NCI-H524 (cell line): Measurements from ENCODE around the gene NDUFA11.

Source experiments
- DNase-seq, 2 experiments: peaks; one replicate each; lab custom pipeline; 2025; lab: John Stamatoyannopoulos, UW

NDUFA11 gene

DNA sequence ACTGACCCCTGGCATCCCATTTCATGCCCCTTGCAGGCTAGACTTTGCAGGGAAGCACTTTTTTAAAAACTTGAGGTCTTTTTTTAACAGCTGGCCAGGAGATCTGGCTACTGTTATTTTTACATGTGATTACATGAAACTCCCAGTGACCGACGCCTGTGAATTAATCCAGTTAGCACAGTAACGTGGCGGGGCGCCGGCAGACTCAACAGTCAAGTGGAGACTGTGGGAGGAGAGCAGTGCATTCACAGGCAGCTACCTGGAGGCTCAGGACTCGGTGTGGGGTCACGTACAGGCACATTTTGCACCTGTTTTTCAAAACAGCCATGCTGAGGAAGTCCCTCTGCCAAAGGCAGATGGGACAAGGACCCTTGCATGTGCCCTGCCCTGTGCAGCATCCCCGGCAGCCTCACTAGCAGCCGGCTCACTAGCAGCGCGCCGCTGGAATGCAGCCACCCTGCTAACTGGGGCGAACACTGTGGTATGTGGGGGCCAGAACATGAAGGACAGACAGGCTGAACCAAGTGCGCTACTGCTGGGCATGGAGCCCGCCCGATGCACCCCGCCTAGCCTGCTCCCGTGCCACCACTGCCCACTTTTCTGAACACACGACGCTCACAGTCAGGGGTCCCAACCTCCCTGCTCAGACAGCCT, 29.1 kb upstream of the NDUFA11 start:
- DNase-seq: no peak

DNA sequence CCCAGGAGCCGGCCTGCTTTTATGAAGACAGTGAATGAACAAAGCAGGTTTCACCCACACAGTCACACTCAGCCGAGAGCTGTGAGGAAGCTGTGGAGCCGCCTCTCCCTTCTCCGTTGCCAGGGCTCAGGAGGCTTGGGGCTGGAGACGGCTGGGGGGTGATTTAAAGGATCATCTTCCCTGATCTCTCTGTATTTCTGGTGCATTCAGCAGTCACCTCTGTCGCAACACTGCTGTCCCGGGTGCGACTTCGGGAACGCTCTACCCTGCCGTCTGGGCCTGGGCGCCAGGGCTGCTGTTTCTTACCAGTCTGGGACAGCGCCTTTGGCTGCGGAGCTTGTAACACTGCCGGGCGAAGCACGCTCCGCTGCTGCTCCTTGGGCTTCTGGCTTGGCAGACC, 28.6 kb upstream of the NDUFA11 start:
- no peak for DNase-seq

DNA sequence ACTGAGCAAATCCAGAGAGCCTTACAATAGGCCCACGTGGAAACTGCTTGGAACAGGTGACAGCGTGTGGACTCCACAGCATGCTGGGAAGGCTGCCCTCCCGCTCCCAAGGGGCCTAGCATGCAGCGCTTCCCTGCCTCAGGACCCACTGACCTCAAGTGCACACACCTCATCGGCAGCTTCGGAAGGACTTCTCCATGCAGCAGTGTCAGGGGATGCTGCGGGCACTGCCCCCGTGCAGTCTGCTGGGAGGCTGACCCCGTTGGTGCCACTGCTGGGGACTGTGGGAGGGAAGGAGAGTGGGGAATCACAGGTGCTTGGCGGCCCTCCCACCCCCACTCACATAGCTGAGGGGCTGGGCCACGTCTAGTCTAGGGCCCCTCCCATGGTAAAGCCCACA, 27.7 kb upstream of the NDUFA11 start:
- DNase-seq: no peak

DNA sequence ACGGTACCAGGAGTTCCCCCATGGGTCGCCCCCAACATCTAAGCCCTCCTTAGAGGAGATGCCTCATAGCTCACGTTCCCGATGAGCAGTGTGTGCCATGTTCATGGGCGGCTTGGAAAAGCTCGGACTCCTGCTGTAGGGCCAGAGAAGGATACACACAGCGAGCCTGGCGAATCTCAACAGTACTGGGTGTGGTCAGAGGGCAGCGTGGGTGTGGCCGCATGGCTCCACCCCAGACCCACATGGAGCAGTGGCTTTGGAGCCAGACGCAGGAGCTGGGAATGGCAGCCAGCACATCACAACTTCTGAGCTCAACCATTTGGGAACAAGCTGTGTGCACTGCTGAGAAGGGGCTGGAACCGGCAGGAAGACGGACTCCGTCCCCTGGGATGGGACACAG, 26.0 kb upstream of the NDUFA11 start:
- no peak for DNase-seq

DNA sequence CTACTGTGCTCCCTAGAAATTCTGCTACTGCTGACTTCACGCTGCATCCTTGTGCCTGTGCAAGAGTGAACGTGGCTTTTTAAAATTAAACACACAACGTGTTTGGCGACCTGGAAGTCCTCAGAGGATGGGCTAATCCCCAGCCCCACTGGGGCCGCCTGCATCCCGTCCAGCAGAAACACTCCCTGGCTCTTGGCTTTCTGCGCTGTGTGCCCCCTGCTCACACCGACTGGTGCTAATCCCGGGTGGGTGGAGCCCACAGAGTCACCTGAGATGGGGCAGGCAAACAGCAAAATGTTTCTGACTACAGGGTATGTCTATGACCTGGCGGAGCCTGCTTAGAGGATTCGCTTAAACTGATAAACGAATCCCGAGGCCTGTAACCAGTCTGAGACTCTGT, 25.6 kb upstream of the NDUFA11 start:
- no peak for DNase-seq

DNA sequence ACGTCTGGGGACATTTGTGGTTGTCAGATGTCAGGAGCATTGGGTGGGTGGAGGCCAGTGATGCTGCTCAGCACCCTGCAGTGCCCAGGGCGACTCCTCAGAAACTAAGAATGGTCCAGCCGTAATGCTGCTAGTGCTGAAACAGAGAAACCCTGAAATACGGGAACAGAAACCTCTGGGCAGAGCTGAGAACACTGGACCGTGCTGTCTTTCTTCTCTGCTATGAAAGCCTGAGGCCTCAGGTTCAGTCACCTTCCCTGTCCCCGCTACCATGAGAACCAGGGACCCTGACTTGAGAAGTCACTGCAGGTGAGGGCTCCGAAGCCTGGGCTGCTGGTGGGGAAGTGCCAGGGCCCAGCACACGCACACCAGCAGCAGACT, 23.8 kb upstream of the NDUFA11 start:
- DNase-seq: no peak

DNA sequence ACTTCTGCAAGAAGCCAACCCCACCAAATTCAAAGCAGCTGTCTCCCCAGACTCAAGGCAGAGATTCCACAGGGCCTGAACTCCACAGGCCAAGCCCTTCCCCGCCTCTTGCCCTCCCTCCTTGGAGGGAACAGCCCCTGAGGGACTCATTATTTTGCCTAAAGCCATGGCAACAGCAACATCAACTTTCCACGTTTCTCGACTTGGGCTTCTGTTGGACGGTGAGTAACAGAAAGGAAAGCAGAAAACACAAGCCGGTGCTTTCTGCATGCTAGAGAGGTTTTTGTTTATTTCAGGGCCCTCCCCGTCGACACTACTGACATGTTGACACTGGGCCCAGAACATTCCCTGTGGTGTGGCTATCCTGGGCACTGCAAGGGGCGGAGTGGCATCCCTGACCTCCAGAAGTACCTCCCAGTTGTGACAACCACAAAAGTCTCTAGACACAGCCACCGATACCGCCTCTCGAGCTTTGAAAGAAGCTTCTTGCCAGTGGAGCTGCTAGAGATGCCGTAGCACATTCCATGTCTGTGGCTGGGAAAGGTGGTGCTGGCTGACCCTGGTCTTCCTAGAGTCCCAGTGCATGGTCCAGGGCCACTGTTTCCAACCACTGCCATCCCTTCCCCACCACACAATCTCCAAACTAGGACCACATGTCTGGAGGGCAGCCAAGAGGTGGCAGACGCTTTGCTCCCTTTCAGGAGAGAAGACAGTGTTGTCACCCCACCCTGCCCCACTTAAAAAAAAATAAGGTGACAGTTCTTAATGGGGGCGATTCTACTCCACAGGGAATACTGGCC, 23.3 kb upstream of the NDUFA11 start:
- no peak for DNase-seq

DNA sequence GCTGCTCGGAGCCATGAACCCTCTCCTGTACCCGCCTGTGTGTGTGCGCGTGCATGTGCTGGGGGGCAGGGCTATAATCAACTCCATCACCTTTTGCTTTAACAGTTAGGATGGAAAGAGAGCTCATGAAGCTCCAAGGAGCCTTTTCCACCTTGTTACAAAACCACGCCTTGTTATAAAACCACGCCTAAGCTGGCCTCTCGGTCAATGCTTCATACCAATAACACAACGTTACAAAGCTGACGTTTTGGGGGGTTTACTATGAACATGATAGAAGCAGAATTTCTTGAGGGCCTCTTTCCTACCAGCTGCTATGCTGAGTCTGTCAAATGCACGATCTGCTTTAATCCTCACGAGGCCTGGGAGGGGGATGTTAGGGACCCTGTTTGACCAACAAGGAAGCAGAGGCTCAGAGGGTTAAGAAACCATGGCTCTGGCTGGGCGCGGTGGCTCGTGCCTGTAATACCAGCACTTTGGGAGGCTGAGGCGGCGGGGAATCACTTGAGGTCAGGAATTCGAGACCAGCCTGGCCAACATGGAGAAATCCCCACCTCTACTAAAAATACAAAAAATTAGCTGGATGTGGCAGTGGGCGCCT, 22.3 kb upstream of the NDUFA11 start:
- no peak for DNase-seq

DNA sequence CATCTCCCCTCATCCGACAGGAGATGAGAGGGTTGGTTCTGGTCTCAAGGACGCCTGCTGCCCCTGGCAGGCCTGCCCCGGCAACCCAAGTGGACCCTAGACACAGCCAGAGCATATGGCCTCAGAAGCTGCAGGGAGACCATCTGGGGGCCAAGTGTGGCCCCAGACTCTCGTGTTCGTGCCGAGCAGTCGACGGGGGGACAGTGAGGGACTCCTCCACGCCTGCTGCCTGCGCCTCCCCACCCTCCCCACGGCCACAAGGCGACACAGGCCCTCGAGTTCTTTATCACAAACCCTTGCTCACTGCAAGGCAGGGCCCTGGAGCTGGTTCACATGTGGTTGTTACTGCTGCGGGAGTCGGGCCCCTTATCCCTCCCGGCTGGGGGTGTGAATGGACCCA, 19.8 kb upstream of the NDUFA11 start:
- DNase-seq: no peak

DNA sequence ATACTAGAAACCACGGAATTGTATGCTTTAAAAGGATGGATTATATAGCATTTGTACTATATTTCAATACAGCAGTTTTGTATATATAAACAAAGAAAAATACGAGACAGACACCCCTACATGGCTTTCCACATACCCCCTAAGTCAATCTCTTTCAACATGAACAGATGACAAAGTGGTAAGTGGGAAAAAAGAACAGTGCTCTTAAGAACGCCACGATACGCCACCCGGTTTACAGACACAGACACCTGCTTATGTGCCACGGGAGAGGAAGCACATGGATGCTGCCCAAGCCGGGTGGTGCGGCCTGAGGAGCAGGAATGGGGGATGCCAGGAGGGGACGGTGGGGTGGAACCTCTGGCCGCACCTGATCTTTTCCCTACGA, 18.6 kb upstream of the NDUFA11 start:
- DNase-seq: no peak

DNA sequence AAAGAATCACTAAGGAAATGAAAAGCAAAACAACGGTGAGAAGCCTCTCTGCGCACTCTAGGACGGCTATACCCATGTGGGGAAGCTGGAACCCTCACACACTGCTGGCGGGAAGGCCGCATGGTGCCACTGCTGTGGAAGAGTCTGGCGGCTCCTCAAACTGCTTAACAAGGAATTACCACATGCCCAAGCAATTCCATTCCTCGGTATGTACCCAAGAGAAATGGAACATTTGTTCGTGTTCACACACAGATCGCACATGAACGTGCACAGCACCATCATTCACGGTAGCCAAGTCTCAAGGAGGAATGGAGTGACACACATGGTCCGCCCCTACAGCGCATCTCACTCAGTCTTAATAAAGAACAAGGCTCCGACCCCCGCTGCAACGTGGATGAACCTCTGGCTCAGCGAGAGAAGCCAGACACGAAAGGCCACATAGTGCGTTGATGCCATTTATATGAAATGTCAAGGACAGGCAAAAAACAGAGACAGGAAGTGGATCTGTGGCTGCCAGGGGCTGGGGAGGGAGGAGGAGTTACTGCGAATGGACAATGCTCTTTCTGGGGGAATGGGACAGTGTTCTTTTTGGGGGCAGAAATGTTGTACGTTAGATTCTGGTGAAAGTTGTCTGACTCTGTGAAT, 18.0 kb upstream of the NDUFA11 start:
- no peak for DNase-seq

DNA sequence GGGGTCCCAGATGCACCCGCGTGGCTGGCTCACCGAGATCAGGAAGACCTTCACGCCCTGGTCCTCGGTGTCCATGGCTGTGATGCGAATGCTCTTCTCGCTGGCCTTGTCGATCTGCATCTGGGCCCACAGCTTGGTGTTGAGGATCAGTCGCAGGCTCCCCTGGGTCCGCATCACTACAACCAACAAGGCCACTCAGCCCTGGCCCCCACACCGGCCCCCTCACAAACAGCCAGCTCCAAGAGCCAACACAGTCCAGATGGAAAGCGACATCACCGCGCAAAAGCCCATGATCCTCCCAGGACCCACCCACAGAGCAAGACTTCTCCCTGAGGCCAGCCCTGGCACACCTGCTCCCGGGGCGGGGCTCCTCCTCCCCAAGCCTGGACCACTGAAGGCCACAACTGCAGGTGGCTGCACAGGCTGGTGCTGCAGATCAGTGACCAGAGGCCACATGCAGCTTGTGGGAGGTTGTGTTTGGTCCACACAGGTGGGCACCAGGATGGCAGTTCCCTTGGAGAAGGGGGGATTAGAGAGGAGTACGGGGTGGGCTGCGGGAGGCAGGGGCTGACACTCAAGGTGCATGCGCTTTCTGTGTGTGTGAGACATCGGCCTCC, 15.0 kb upstream of the NDUFA11 start:
- DNase-seq: no peak

DNA sequence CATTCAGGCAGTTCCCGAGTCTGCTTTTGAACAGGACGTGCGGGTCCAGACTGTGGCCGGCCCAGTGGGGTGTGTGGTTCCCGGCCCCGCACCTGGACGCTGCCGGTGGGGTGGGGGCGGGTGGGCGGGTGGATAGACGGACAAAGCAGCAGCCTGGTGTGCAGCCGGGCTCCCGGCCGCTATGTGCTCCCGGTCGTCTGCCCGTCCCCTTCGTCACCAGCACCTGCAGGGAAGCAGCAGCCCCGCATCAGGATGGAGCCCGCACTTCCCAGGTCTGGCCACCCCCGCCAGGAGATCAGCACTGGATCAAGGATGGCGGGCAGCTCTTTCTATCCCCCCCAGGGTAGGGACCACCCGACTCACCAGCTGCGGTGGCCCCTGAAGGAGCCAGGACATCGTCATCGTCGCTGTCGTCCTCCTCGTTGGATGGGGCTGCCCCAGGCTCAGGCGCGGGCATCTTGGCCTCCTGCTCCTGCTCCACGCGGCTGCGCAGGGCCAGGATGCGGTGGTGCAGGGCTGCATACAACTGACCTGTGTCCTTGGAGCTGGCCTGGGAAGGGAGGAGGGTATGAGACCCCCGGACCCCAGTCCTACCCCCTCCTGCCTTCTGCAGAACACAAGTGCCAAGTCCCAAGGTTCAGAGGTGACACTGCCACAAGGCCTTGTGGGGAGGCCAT, 14.0 kb upstream of the NDUFA11 start:
- DNase-seq: no peak

DNA sequence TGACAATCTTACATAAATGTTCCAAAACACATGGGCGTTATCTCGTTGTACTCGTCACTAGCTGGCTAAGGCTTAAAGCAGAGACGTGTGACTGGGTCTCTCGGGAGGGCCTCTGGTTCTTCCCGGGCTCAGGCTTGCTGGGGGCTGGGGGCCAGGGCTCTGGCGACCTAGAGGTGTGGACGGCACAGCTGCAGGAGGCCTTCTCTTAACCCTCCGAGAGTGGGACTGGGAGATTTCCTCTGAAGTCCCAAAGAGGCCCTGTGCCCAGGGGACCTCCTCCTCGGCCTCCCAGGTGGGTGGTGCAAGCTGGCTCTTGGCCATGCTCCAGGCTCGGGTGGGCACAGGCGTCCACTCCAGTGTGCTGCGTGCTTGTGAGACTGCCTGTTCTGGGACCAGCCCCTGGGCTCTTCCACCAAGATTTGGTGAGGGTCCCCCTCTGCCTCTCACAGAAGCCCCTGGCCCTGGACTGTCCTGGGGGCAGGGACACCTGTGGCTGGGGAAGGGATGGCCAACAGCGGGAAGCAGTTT, 12.7 kb upstream of the NDUFA11 start:
- no peak for DNase-seq

DNA sequence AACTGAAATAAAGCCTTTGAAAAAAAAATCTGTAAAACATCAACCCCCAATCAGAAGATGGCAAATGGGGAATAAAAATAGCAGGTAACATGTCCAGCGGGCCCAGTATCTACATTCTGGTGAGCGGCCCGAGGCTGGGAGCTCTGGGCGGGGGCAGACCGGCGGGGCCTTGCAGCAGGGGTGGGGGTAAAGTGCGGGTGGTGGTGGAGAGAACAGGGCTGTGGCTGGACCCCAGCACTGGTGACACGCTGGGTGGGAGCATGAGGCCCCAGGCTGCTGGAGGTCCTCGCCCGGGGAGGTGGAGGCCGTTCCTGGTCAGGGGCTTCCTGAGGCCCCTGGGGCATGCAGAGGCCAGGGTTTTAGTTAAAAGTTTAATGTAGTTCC, 12.2 kb upstream of the NDUFA11 start:
- DNase-seq: no peak

DNA sequence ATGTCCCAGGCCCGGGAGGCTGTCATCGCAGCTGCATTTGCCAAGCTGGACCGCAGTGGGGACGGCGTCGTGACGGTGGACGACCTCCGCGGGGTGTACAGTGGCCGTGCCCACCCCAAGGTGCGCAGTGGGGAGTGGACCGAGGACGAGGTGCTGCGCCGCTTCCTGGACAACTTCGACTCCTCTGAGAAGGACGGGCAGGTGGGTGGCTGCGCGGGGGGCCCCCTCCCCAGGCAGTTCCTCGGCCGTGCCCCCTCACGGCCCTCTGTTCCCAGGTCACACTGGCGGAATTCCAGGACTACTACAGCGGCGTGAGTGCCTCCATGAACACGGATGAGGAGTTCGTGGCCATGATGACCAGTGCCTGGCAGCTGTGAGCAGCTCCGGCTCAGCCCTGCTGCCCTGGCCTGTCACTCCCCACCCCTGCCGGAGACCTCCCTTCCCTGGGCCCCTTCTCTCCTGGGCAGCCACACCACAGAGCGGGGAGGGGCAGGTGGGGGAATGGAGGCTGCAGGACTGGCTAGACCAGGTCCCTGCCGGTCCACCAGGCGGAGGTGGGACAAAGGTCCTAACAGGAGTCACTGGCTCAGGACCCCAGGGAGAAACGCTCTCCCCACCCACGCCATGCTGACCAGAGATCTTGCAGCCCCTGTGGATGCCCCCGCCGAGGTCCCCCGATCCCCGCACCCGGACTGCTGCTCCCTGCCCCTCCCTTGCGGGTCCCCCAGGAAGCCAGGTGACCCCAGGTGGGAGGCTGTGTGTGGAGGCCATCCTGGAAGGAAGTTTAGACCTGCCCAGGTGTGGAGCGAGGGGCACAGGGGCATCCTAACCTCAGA, 11.6 kb upstream of the NDUFA11 start:
- DNase-seq: no peak

DNA sequence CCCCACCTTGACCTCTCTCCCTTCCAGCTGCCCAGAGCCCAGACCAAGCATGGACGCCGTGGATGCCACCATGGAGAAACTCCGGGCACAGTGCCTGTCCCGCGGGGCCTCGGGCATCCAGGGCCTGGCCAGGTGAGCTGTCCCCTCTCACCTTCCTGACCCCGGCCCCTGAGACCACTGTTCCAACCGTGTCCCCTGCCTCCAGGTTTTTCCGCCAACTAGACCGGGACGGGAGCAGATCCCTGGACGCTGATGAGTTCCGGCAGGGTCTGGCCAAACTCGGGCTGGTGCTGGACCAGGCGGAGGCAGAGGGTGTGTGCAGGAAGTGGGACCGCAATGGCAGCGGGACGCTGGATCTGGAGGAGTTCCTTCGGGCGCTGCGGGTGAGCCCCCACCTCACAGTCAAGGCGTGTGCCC, 10.8 kb upstream of the NDUFA11 start:
- no peak for DNase-seq

DNA sequence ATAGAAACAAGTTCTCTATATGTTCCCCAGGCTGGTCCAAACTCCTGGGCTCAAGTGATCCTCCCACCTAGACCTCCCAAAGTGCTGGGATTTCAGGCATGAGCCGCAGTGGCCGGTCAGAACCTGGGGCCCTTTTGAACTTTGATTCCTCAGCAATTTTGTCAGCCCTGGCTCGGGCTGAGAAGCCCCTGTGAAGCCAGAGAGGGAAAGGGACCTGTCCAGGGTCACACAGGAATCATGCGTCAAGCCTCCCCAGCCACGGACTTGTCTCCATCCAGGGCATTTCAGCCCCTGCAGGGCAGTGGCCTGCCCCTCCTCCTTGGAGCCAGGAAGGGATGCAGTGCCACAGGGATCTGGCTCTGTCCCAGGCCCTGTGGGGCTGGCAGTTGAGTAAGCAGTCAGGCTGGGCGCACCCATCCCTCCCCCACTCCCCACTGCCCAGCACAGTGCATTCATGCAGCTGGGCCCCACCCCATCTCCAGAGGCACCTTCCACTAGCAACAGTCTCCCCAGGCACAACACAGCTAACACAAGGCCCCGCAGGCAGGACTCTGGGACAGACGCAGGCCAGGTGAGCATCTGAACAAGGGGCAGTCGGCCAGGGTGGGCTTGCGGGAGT, 10.3 kb upstream of the NDUFA11 start, which contains the start of gene CAPS:
Gene CAPS (plus strand): TSS at position 516 of the 619 bp plus-strand sequence. CDS start 153 bp downstream, outside the sequence.
- DNase-seq: no peak

DNA sequence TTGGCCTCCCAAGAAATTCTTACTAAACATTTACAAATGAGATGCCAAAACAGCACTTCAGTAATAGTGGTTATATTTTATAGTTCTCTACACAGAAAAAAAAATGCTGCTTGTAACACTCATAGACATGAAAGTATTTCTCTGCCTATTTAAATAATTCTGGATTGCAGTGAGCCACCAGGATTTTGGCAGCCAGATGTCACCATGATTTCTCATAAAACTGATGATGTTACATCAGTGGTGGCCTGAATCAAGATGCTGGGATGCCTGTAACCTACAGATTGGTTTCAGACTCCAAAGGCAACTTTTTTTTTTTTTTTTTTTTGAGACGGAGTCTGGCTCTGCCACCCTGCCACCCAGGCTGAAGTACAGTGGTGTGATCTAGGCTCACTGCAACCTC, 7.8 kb upstream of the NDUFA11 start:
- DNase-seq: no peak

DNA sequence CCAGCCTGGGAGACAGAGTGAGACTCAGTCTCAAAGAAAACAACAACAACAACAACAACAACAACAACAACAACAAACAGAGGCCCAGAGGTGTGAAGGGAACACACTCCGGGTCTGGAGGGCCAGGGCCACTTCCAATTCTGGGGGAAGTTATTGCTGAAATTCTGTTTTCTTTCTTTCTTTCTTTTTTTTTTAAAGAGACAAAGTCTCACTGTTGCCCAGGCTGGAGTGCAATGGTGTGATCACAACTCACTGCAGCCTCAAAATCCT, 7.0 kb upstream of the NDUFA11 start:
- no peak for DNase-seq
